RWPE2 (cell line): Measurements from ENCODE around the gene AKT1S1.

Experiments used
- ATAC-seq: fragments of 200-7000 bp; cut with Tn5 transposase; 3 replicates; pipeline ENCODE4 v1.9.1; 2021; ENCODE audit warnings: low read depth
- DNase-seq: peaks from one replicate; pipeline ENCODE4 v3.0.0-alpha.2; 2020; ENCODE audit warnings: low spot score
- H3K27ac ChIP-seq: fragments of 450-650 bp; 2 replicates; pipeline ENCODE4 v1.5.1; 2017; ENCODE audit warnings: mild to moderate bottlenecking; ENCODE audit not compliant: poor library complexity, severe bottlenecking
- H3K27me3 ChIP-seq: fragments of 250-450 bp; sonication (Bioruptor Pico); 2 replicates; pipeline ENCODE4 v1.5.1; 2021; ENCODE audit warnings: mild to moderate bottlenecking, moderate library complexity; ENCODE audit not compliant: insufficient read depth, poor library complexity, severe bottlenecking
- H3K36me3 ChIP-seq: fragments of 250-450 bp; sonication (Bioruptor Pico); 2 replicates; pipeline ENCODE4 v1.5.1; 2020; ENCODE audit warnings: low read depth, mild to moderate bottlenecking, moderate library complexity
- H3K4me1 ChIP-seq: fragments of 250-450 bp; sonication (Bioruptor Pico); 2 replicates; pipeline ENCODE4 v1.5.1; 2021; ENCODE audit warnings: mild to moderate bottlenecking, moderate library complexity; ENCODE audit not compliant: insufficient read depth, poor library complexity, severe bottlenecking
- H3K4me3 ChIP-seq: fragments of 250-450 bp; sonication (Bioruptor Pico); 2 replicates; pipeline ENCODE4 v1.5.1; 2021; ENCODE audit warnings: mild to moderate bottlenecking, moderate library complexity; ENCODE audit not compliant: severe bottlenecking
- H3K9me3 ChIP-seq: fragments of 250-450 bp; sonication (Bioruptor Pico); 2 replicates; pipeline ENCODE4 v1.5.1; 2021; ENCODE audit warnings: mild to moderate bottlenecking, moderate library complexity; ENCODE audit not compliant: severe bottlenecking
- TF ChIP-seq, protein P1 (sequence below): fragments of 450-650 bp; IDR thresholded peaks from one replicate; pipeline ENCODE4 v1.5.1; 2017; ENCODE audit warnings: mild to moderate bottlenecking, moderate library complexity; ENCODE audit not compliant: poor library complexity, severe bottlenecking

Gene AKT1S1

DNA sequence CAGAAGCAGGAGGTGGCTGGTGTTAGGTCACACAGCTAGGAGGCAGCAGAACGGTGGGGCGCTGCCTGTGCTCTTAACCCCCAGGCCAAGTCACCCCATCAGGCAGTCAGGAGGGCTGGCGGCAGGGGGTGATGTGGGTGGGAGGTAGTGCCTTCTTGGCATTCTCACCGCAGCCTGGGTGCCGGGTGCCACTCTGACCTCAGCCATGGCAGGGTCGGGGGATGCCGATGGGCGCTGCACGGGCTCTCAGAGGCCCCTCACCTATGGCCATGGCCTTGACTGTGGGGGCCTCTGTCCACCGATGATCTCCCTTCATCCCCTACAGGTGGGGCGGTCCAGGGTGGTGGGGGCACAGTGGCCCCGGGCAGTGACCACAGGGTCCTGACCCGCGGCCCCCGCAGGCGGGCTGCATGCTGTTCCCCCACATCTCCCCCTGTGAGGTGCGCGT is 20.6 kb downstream of the AKT1S1 start:
- ATAC-seq (no peak), DNase-seq (no peak)
- Histone ChIP-seq H3K9me3 (no peaks in the 10 kb centered on the region), H3K27me3 (no peaks in the 10 kb centered on the region), H3K4me3 (no peak overlapping the region), H3K36me3 (peaks cover 60% of the 10 kb centered on the region), H3K27ac (no peak overlapping the region), H3K4me1 (peaks cover 9% of the 10 kb centered on the region)
- TF ChIP-seq, protein P1, sequence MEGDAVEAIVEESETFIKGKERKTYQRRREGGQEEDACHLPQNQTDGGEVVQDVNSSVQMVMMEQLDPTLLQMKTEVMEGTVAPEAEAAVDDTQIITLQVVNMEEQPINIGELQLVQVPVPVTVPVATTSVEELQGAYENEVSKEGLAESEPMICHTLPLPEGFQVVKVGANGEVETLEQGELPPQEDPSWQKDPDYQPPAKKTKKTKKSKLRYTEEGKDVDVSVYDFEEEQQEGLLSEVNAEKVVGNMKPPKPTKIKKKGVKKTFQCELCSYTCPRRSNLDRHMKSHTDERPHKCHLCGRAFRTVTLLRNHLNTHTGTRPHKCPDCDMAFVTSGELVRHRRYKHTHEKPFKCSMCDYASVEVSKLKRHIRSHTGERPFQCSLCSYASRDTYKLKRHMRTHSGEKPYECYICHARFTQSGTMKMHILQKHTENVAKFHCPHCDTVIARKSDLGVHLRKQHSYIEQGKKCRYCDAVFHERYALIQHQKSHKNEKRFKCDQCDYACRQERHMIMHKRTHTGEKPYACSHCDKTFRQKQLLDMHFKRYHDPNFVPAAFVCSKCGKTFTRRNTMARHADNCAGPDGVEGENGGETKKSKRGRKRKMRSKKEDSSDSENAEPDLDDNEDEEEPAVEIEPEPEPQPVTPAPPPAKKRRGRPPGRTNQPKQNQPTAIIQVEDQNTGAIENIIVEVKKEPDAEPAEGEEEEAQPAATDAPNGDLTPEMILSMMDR = no peak

DNA sequence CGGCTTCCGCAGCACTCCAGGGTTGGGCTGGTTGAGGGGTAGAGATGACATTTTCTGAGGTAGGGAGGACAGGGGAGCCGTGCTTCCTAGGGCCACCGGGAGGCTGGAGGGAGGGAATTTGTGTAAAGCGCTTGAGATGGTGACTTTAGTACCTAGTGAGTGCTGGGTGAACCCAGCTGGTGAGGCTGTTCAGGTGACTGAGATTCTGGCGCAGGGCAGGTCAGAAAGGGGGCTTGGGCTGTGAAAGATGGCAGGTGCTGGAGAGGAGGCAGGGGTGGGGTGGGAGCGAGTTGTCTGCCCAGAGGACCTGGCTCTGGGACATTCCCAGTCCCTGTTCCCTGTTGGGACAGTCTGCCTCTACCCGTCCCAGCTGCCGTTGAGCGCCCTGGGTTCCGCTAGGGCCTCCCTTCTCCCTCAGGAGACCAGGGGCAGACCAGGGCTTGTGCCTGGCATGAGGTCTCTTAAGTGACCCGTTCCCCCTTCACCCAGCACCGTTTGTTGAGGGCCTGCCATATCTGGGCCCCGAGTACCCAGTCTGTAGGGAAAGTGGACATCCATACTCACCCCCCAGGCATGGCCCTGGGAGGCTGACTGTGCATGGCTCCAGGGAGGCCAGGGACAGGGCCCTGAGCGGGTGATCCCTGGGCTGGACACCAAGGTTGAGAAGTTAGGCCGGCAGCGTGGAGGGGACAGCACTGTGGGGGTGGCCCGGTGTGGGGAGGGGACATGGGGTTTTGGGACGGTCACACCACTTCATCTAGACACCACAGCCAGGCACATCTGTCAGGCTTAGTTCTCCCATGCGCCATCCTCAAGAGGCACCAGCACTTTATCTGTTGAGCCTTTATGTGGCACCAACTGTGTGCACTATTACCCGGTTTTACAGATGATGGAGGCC is 21.2 kb downstream of the AKT1S1 start:
- peak; percentile 8 for ATAC-seq

DNA sequence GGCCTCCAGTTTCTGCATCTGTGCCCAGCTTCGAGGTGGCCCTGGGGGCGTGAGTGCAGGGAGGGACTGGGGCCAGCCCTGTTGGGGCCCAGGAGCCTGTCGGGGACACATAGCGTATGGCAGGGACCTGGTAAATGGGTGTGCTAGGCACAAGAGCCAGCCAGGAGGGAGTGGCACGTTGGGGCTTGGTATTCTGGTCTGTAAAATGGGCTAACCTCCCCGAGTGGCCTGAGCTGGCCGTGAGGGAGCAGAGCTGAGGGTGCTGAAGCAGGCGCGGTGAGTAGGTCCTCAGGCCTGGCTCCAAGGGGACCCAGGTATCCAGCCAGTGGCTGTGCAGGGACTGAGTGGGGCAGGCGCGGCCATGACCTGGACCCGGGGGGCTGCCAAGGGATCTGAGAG is 21.9 kb downstream of the AKT1S1 start:
- H3K27me3 ChIP-seq = no peaks in the 10 kb centered on the region
- H3K36me3 ChIP-seq = peaks cover 50% of the 10 kb centered on the region
- ATAC-seq = no peak
- H3K4me3 ChIP-seq = no peak overlapping the region
- TF ChIP-seq, protein P1 = no peak
- DNase-seq = no peak
- H3K9me3 ChIP-seq = no peaks in the 10 kb centered on the region
- H3K27ac ChIP-seq = no peak overlapping the region
- peaks cover 9% of the 10 kb centered on the region for H3K4me1 ChIP-seq

More for the DNA sequence above, 21.2 kb downstream of the AKT1S1 start:
- DNase-seq = no peak
- TF ChIP-seq, protein P1 = no peak
- no peak overlapping the region for H3K4me3 ChIP-seq
- peaks cover 56% of the 10 kb centered on the region for H3K36me3 ChIP-seq
- H3K27ac ChIP-seq = no peak overlapping the region
- H3K9me3 ChIP-seq = no peaks in the 10 kb centered on the region
- H3K4me1 ChIP-seq = peaks cover 9% of the 10 kb centered on the region
- no peaks in the 10 kb centered on the region for H3K27me3 ChIP-seq

DNA sequence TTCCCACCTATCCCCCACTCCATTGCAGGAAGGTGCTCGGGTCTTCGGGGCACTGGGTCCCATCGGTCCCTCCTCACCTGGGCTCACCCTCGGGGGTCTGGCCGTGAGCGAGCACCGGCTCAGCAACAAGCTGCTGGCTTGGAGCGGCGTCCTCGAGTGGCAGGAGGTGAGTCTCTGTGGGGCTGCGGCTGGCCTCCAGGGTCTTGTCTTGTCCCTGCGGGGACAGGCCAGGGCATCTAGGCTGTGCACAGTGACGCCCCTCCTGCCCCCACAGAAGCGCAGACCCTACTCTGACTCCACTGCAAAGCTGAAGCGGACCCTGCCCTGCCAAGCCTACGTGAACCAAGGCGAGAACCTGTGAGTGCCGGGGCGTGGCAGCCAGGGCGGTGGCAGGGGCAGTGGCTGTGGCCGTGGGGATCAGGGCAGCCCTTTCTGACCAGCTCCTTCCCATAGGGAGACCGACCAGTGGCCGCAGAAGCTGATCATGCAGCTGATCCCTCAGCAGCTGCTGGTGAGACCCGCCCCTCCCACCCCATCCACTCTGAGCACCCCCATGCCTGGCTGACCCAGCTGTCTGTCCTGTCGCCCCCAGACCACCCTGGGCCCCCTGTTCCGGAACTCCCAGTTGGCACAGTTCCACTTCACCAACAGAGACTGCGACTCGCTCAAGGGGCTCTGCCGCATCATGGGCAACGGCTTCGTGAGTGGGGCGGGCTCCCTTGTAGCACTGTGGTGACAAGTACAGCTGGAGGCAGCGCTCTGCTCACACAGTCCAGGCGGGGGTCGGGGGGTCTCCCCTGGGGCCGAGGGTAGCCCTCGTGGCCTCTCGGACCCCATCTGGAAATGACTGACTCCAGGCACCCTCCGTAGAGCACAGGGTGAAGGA is 22.5 kb downstream of the AKT1S1 start:
- no peaks in the 10 kb centered on the region for H3K9me3 ChIP-seq
- peaks cover 43% of the 10 kb centered on the region for H3K36me3 ChIP-seq
- H3K4me3 ChIP-seq = no peak overlapping the region
- H3K27me3 ChIP-seq = no peaks in the 10 kb centered on the region
- DNase-seq (no peak), ATAC-seq (no peak)
- no peak overlapping the region for H3K27ac ChIP-seq
- TF ChIP-seq, protein P1 = no peak
- H3K4me1 ChIP-seq = peaks cover 9% of the 10 kb centered on the region
